ENCODE measurements around the gene TNFRSF17. TPM values are rescaled to one million over a fixed set of nuclear protein-coding genes. Genes with fewer than 3 reads are reported as not detected.

Gene TNFRSF17
- total and polyA plus RNA-seq, 2 of the 8 experiments (the other 6 are each of a cell fraction or from before 2014, with no cell fraction given) = not detected

DNA sequence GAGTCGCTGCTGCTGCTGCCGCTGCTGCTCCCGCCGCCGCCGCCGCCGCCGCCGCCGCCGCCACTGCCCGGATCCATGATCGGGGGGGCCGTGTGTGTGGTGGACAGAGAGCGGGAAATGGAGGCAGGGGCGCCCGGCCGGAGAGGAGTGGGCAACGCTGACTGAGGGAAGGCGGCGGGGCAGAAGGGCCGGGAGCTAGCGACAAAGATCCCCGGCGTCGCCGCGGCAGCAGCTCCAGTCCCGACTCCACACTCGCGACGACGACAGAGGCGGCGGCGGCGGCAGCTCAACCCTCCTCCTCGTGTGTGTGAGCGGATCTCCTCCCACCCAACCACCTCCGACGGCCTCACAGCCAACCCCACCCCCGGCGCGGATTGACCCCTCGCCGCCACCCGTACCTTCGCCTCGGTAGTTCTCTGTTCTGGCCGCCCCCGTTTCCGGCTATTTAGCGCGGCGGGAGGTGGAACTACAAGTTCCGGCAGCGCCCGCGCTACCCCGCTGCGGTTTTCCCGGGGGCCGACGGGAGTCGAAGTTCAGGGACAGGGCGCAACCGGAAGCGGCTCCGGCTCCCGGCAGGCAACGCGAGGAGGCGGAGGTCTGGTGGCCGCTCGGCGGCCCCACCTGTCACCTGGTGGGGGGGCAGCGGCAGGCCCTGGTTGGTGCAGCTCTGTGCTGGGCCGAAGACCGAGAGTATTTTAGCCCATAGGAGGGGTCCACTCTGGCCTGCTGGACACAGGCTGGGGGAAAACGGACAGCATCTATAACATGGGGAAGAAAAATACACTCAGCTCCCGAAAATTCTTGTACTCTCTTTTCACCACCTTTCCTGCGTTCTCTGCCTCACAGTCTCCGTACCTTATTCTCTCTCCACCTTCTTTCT, 49.1 kb upstream of the TNFRSF17 start, which contains the start of gene GSPT1 (continued):
- TF ChIP-seq PHF8 (conservative IDR thresholded peaks at IDR 0.05; ENCODE audit: low read depth, low read length) (peak; percentile 65; the same call in 1 of the 2 replicates), TAF1 (IDR thresholded peaks at IDR 0.05; ENCODE audit: low read depth, low read length) (peak; percentile 74), TAF7 (optimal IDR thresholded peaks at IDR 0.05; ENCODE audit: borderline replicate concordance, low read depth, low read length) (no peak), JUN (IDR thresholded peaks at IDR 0.05; ENCODE audit: low read depth, low read length) (no peak), KDM4A (IDR thresholded peaks at IDR 0.05; ENCODE audit: low read depth, low read length, severe bottlenecking) (peak; percentile 66), CREB1 (IDR thresholded peaks at IDR 0.05) (peak; percentile 80), SIN3A (conservative IDR thresholded peaks at IDR 0.05 in 1 of 2, IDR thresholded peaks at IDR 0.05 in 1 of 2; ENCODE audit: low read depth in 1 of 2, low read length in 2 of 2) (peak; percentile 73 to 90; a peak in 2 of 4 replicates), EZH2 (IDR thresholded peaks at IDR 0.05; ENCODE audit: low read depth, low read length, severe bottlenecking) (no peak), EGR1 (IDR thresholded peaks at IDR 0.05; ENCODE audit: borderline replicate concordance, low read depth, low read length) (peak; percentile 57; the same call in 1 of the 2 replicates), POLR2AphosphoS5 (IDR thresholded peaks at IDR 0.05; ENCODE audit: low read depth, low read length) (peak; percentile 83; the same call in 1 of the 2 replicates), GABPA (IDR thresholded peaks at IDR 0.05; ENCODE audit: borderline replicate concordance, insufficient read depth, low read length) (peak; percentile 84), SIX5 (IDR thresholded peaks at IDR 0.05; ENCODE audit: low read depth, low read length) (peak; percentile 97), NANOG (IDR thresholded peaks at IDR 0.05; ENCODE audit: insufficient read depth, low read depth, low read length, poor library complexity, severe bottlenecking) (peak; percentile 12), TBP (IDR thresholded peaks at IDR 0.05; ENCODE audit: low read depth, low read length) (peak; percentile 39; the same call in 1 of the 2 replicates), SRF (IDR thresholded peaks at IDR 0.05; ENCODE audit: low read depth, low read length) (0 out of 2 replicates have a peak, but pooled peaks have one; percentile 13), RAD21 (IDR thresholded peaks at IDR 0.05 in 1 of 2, conservative IDR thresholded peaks at IDR 0.05 in 1 of 2; ENCODE audit: low read depth in 2 of 2, low read length in 2 of 2) (no peak), BACH1 (IDR thresholded peaks at IDR 0.05; ENCODE audit: low read length) (0 out of 2 replicates have a peak, but pooled peaks have one; percentile 58)
- TF ChIP-seq, protein P1, sequence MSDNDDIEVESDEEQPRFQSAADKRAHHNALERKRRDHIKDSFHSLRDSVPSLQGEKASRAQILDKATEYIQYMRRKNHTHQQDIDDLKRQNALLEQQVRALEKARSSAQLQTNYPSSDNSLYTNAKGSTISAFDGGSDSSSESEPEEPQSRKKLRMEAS (IDR thresholded peaks at IDR 0.05) = peak; percentile 38; the same call in 1 of the 2 replicates
- TF ChIP-seq, protein P2, sequence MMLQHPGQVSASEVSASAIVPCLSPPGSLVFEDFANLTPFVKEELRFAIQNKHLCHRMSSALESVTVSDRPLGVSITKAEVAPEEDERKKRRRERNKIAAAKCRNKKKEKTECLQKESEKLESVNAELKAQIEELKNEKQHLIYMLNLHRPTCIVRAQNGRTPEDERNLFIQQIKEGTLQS (IDR thresholded peaks at IDR 0.05; ENCODE audit: insufficient read depth, low read depth, low read length) = 0 out of 2 replicates have a peak, but pooled peaks have one; percentile 51
- TF ChIP-seq, protein P3, sequence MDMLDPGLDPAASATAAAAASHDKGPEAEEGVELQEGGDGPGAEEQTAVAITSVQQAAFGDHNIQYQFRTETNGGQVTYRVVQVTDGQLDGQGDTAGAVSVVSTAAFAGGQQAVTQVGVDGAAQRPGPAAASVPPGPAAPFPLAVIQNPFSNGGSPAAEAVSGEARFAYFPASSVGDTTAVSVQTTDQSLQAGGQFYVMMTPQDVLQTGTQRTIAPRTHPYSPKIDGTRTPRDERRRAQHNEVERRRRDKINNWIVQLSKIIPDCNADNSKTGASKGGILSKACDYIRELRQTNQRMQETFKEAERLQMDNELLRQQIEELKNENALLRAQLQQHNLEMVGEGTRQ (IDR thresholded peaks at IDR 0.05; ENCODE audit: low read length) = peak; percentile 25; the same call in 1 of the 2 replicates

Measured in H1 (cell line).